ENCODE results near the gene SIRPA.

SIRPA gene

GRCh38 chr20:1883986-1884385 lies 11.2 kb upstream of the SIRPA start:
- no peak for DNase-seq (ENCODE audit: low spot score)
- no peak for TF ChIP-seq CTCF (IDR thresholded peaks at IDR 0.05; ENCODE audit: extremely low read depth, insufficient read depth, missing control alignments)
- in situ Hi-C loops (cut with MboI; ENCODE audit: low pct_unique_long_range_greater_than_20kb, low sequenced_read_pairs, unreplicated experiment): no loop called here

GRCh38 chr20:1885254-1885653 lies 10.0 kb upstream of the SIRPA start:
- in situ Hi-C loops (cut with MboI; ENCODE audit: low pct_unique_long_range_greater_than_20kb, low sequenced_read_pairs, unreplicated experiment): no loop called here
- no peak for DNase-seq (ENCODE audit: low spot score)
- TF ChIP-seq CTCF (IDR thresholded peaks at IDR 0.05; ENCODE audit: extremely low read depth, insufficient read depth, missing control alignments): no peak

GRCh38 chr20:1885940-1886693 lies 9.1 kb upstream of the SIRPA start:
- no peak for DNase-seq (ENCODE audit: low spot score)
- TF ChIP-seq CTCF (IDR thresholded peaks at IDR 0.05; ENCODE audit: extremely low read depth, insufficient read depth, missing control alignments): no peak
- in situ Hi-C loops (cut with MboI; ENCODE audit: low pct_unique_long_range_greater_than_20kb, low sequenced_read_pairs, unreplicated experiment): no loop called here

GRCh38 chr20:1887321-1887720 lies 7.9 kb upstream of the SIRPA start:
- TF ChIP-seq CTCF (IDR thresholded peaks at IDR 0.05; ENCODE audit: extremely low read depth, insufficient read depth, missing control alignments): no peak
- no peak for DNase-seq (ENCODE audit: low spot score)
- in situ Hi-C loops (cut with MboI; ENCODE audit: low pct_unique_long_range_greater_than_20kb, low sequenced_read_pairs, unreplicated experiment): no loop called here

- in situ Hi-C loops (cut with MboI; ENCODE audit: low pct_unique_long_range_greater_than_20kb, low sequenced_read_pairs, unreplicated experiment): no loop called here
- no peak for TF ChIP-seq CTCF (IDR thresholded peaks at IDR 0.05; ENCODE audit: extremely low read depth, insufficient read depth, missing control alignments)
- no peak for DNase-seq (ENCODE audit: low spot score)
These were observed 7.5 kb upstream of the SIRPA start for GRCh38 chr20:1887756-1888155.

GRCh38 chr20:1888796-1889463 lies 6.3 kb upstream of the SIRPA start:
- DNase-seq (ENCODE audit: low spot score): no peak
- no peak for TF ChIP-seq CTCF (IDR thresholded peaks at IDR 0.05; ENCODE audit: extremely low read depth, insufficient read depth, missing control alignments)
- in situ Hi-C loops (cut with MboI; ENCODE audit: low pct_unique_long_range_greater_than_20kb, low sequenced_read_pairs, unreplicated experiment): no loop called here

Data from GM13977 (cell line).